HEK293 (cell line): ENCODE results near the gene NPTXR.

Experiments used
- CTCF ChIA-PET: fragments of 350-600 bp; formaldehyde crosslinking; extraction: SDS; loops from one replicate; lab custom pipeline; 2021; ENCODE audit warnings: antibody characterized with exemption; lab: Yijun Ruan, JAX
- POLR2A ChIA-PET: fragments of 300-600 bp; formaldehyde crosslinking; extraction: SDS; loops from one replicate; lab custom pipeline; 2020; ENCODE audit warnings: antibody characterized with exemption, inconsistent platforms; lab: Yijun Ruan, JAX
- H3K27ac ChIP-seq: fragments of 200-500 bp; sonication (Bioruptor generic); 2 replicates; pipeline ENCODE4 v1.5.1; 2014; ENCODE audit warnings: low read depth, low read length, control low read depth, inconsistent platforms; ENCODE audit errors: extremely low read depth
- H3K36me3 ChIP-seq, 2 experiments: fragments of 200-500 bp in 1 of 2; sonication (Bioruptor generic) in 1 of 2; 1 replicate in 1 of 2; 2 replicates in 1 of 2; pipeline ENCODE4 v1.5.1; 2014 to 2017; ENCODE audit warnings: inconsistent platforms in 2 of 2, low read length in 2 of 2; ENCODE audit not compliant: control insufficient read depth in 2 of 2, insufficient read depth in 1 of 2
- H3K4me1 ChIP-seq: fragments of 200-500 bp; sonication (Bioruptor generic); 2 replicates; pipeline ENCODE4 v1.5.1; 2014; ENCODE audit warnings: mild to moderate bottlenecking, low read length, inconsistent platforms; ENCODE audit not compliant: control insufficient read depth, insufficient read depth
- H3K4me3 ChIP-seq: 2 replicates; pipeline ENCODE4 v1.5.1; 2011; ENCODE audit warnings: low read depth, mild to moderate bottlenecking, control low read depth, low read length, moderate library complexity
- H3K9me3 ChIP-seq: fragments of 200-500 bp; sonication (Bioruptor generic); 2 replicates; pipeline ENCODE4 v1.5.1; 2014; ENCODE audit warnings: low read depth, low read length, inconsistent platforms; ENCODE audit not compliant: control insufficient read depth, insufficient read depth
- EGR2 ChIP-seq: fragments of 450-650 bp; formaldehyde crosslinking; IDR thresholded peaks from 2 replicates; pipeline ENCODE4 v1.5.1; 2016; ENCODE audit warnings: low read depth, missing biosample characterization, missing genetic modification characterization
- GFI1B ChIP-seq: fragments of 450-650 bp; formaldehyde crosslinking; IDR thresholded peaks from 2 replicates; pipeline ENCODE4 v1.5.1; 2016; ENCODE audit warnings: missing biosample characterization, missing genetic modification characterization
- GLI2 ChIP-seq: fragments of 450-650 bp; formaldehyde crosslinking; IDR thresholded peaks from 2 replicates; pipeline ENCODE4; 2017; ENCODE audit warnings: missing biosample characterization, missing genetic modification characterization, low read depth, borderline replicate concordance
- GLIS1 ChIP-seq: fragments of 450-650 bp; formaldehyde crosslinking; IDR thresholded peaks from 2 replicates; pipeline ENCODE4 v1.5.1; 2016; ENCODE audit warnings: missing biosample characterization, missing genetic modification characterization
- GLIS2 ChIP-seq: fragments of 450-650 bp; formaldehyde crosslinking; IDR thresholded peaks from 2 replicates; pipeline ENCODE4 v1.5.1; 2016; ENCODE audit warnings: missing biosample characterization, missing genetic modification characterization
- KLF1 ChIP-seq: fragments of 450-650 bp; formaldehyde crosslinking; IDR thresholded peaks from 2 replicates; pipeline ENCODE4 v1.5.1; 2016; ENCODE audit warnings: missing biosample characterization, missing genetic modification characterization
- OVOL3 ChIP-seq: fragments of 450-650 bp; formaldehyde crosslinking; IDR thresholded peaks from 2 replicates; pipeline ENCODE4 v1.5.1; 2016; ENCODE audit warnings: missing biosample characterization, missing genetic modification characterization
- REST ChIP-seq: fragments of 450-650 bp; formaldehyde crosslinking; IDR thresholded peaks from 2 replicates; pipeline ENCODE4 v1.5.1; 2016; ENCODE audit warnings: missing biosample characterization, missing genetic modification characterization
- SCRT1 ChIP-seq: fragments of 450-650 bp; formaldehyde crosslinking; IDR thresholded peaks from 2 replicates; pipeline ENCODE4 v1.5.1; 2016; ENCODE audit warnings: missing biosample characterization, missing genetic modification characterization, borderline replicate concordance
- TRIM28 ChIP-seq: IDR thresholded peaks from 2 replicates; pipeline ENCODE4 v1.6.1; 2011; ENCODE audit warnings: low read length, control low read depth, borderline replicate concordance
- ZBTB8A ChIP-seq: fragments of 450-650 bp; formaldehyde crosslinking; IDR thresholded peaks from 2 replicates; pipeline ENCODE4 v1.5.1; 2016; ENCODE audit warnings: missing biosample characterization, missing genetic modification characterization
- ZIC2 ChIP-seq: fragments of 450-650 bp; formaldehyde crosslinking; IDR thresholded peaks from 2 replicates; pipeline ENCODE4 v1.5.1; 2016; ENCODE audit warnings: missing biosample characterization, missing genetic modification characterization
- ZNF10 ChIP-seq: fragments of 450-650 bp; formaldehyde crosslinking; IDR thresholded peaks from 2 replicates; pipeline ENCODE4 v1.5.1; 2017; ENCODE audit warnings: missing biosample characterization, missing genetic modification characterization
- ZNF121 ChIP-seq: fragments of 450-650 bp; formaldehyde crosslinking; IDR thresholded peaks from 2 replicates; pipeline ENCODE4 v1.5.1; 2016; ENCODE audit warnings: missing biosample characterization, missing genetic modification characterization
- ZNF133 ChIP-seq: fragments of 450-650 bp; formaldehyde crosslinking; IDR thresholded peaks from 2 replicates; pipeline ENCODE4 v1.5.1; 2016; ENCODE audit warnings: missing biosample characterization, missing genetic modification characterization
- ZNF18 ChIP-seq: fragments of 450-650 bp; formaldehyde crosslinking; IDR thresholded peaks from 2 replicates; pipeline ENCODE4 v1.5.1; 2016; ENCODE audit warnings: missing biosample characterization, missing genetic modification characterization
- ZNF426 ChIP-seq: fragments of 450-650 bp; formaldehyde crosslinking; IDR thresholded peaks from 2 replicates; pipeline ENCODE4 v1.5.1; 2017; ENCODE audit warnings: missing biosample characterization, missing genetic modification characterization, mild to moderate bottlenecking, inconsistent platforms, moderate library complexity
- ZNF449 ChIP-seq: fragments of 450-650 bp; formaldehyde crosslinking; IDR thresholded peaks from 2 replicates; pipeline ENCODE4 v1.5.1; 2017; ENCODE audit warnings: missing biosample characterization, mild to moderate bottlenecking, missing genetic modification characterization, moderate library complexity
- ZNF544 ChIP-seq: fragments of 450-650 bp; formaldehyde crosslinking; IDR thresholded peaks from 2 replicates; pipeline ENCODE4 v1.5.0; 2017; ENCODE audit warnings: missing biosample characterization, missing genetic modification characterization
- ZNF600 ChIP-seq: fragments of 450-650 bp; formaldehyde crosslinking; IDR thresholded peaks from 2 replicates; pipeline ENCODE4 v1.5.1; 2016; ENCODE audit warnings: missing biosample characterization, missing genetic modification characterization
- ZNF629 ChIP-seq: fragments of 450-650 bp; formaldehyde crosslinking; IDR thresholded peaks from 2 replicates; pipeline ENCODE4 v1.5.1; 2017; ENCODE audit warnings: missing biosample characterization, missing genetic modification characterization
- ZNF639 ChIP-seq: fragments of 450-650 bp; formaldehyde crosslinking; IDR thresholded peaks from 2 replicates; pipeline ENCODE4 v1.5.1; 2016; ENCODE audit warnings: missing biosample characterization, missing genetic modification characterization
- ZNF76 ChIP-seq: fragments of 450-650 bp; formaldehyde crosslinking; IDR thresholded peaks from 2 replicates; pipeline ENCODE4; 2016; ENCODE audit warnings: low read depth, missing biosample characterization, missing genetic modification characterization, borderline replicate concordance
- ZNF785 ChIP-seq: fragments of 450-650 bp; formaldehyde crosslinking; IDR thresholded peaks from 2 replicates; pipeline ENCODE4 v1.5.1; 2016; ENCODE audit warnings: missing biosample characterization, missing genetic modification characterization
- ZSCAN23 ChIP-seq: fragments of 450-650 bp; formaldehyde crosslinking; IDR thresholded peaks from 2 replicates; pipeline ENCODE4 v1.5.1; 2016; ENCODE audit warnings: missing biosample characterization, missing genetic modification characterization
- ZSCAN30 ChIP-seq: fragments of 450-650 bp; IDR thresholded peaks from 2 replicates; pipeline ENCODE4 v1.5.1; 2018; ENCODE audit warnings: missing biosample characterization, mild to moderate bottlenecking, missing genetic modification characterization, moderate library complexity
- TF ChIP-seq, protein P1 (sequence below): fragments of 450-650 bp; formaldehyde crosslinking; IDR thresholded peaks from 2 replicates; pipeline ENCODE4 v1.5.1; 2017; ENCODE audit warnings: missing biosample characterization, missing genetic modification characterization
- TF ChIP-seq, protein P2 (sequence below): fragments of 450-650 bp; formaldehyde crosslinking; IDR thresholded peaks from 2 replicates; pipeline ENCODE4 v1.5.1; 2016; ENCODE audit warnings: missing biosample characterization, missing genetic modification characterization, low read depth

Gene NPTXR

GRCh38 chr22:38835888-38836301 is 7.9 kb downstream of the NPTXR start:
- Histone ChIP-seq H3K27ac (no peak overlapping the region), H3K36me3 (no peaks in the 10 kb centered on the region), H3K4me1 (0 out of 2 replicates have a peak, but pooled peaks cover 2% of the 10 kb centered on the region), H3K4me3 (no peak overlapping the region), H3K9me3 (no peaks in the 10 kb centered on the region)
- CTCF ChIA-PET, result interaction anchor here (0.6 to 1.6 kb wide), 3 partner anchors 11 to 34 kb away, joined by 3 to 7 read pairs (median 5); no protein-coding TSS in a partner anchor
- POLR2A ChIA-PET, result no interaction called here
- no peak for TF ChIP-seq GFI1B
- no peak for TF ChIP-seq GLIS2 (tag by site-specific recombination)
- TF ChIP-seq ZNF449 (tag by site-specific recombination), result no peak
- no peak for TF ChIP-seq ZNF544 (tag by site-specific recombination)
- TF ChIP-seq KLF1 (tag by site-specific recombination), result no peak
- TF ChIP-seq, protein P1, sequence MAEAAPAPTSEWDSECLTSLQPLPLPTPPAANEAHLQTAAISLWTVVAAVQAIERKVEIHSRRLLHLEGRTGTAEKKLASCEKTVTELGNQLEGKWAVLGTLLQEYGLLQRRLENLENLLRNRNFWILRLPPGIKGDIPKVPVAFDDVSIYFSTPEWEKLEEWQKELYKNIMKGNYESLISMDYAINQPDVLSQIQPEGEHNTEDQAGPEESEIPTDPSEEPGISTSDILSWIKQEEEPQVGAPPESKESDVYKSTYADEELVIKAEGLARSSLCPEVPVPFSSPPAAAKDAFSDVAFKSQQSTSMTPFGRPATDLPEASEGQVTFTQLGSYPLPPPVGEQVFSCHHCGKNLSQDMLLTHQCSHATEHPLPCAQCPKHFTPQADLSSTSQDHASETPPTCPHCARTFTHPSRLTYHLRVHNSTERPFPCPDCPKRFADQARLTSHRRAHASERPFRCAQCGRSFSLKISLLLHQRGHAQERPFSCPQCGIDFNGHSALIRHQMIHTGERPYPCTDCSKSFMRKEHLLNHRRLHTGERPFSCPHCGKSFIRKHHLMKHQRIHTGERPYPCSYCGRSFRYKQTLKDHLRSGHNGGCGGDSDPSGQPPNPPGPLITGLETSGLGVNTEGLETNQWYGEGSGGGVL (tag by site-specific recombination), result no peak
- no peak for TF ChIP-seq ZSCAN30 (tag by site-specific recombination)
- no peak for TF ChIP-seq ZNF785 (tag by site-specific recombination)
- no peak for TF ChIP-seq ZNF600
- peak; percentile 75 for TF ChIP-seq ZIC2 (tag by site-specific recombination)
- TF ChIP-seq GLIS1 (tag by site-specific recombination), result peak; percentile 31; the same call in 1 of the 2 replicates
- no peak for TF ChIP-seq OVOL3 (tag by site-specific recombination)
- no peak for TF ChIP-seq GLI2 (tag by site-specific recombination)
- TF ChIP-seq ZSCAN23, result no peak
- TF ChIP-seq, protein P2, sequence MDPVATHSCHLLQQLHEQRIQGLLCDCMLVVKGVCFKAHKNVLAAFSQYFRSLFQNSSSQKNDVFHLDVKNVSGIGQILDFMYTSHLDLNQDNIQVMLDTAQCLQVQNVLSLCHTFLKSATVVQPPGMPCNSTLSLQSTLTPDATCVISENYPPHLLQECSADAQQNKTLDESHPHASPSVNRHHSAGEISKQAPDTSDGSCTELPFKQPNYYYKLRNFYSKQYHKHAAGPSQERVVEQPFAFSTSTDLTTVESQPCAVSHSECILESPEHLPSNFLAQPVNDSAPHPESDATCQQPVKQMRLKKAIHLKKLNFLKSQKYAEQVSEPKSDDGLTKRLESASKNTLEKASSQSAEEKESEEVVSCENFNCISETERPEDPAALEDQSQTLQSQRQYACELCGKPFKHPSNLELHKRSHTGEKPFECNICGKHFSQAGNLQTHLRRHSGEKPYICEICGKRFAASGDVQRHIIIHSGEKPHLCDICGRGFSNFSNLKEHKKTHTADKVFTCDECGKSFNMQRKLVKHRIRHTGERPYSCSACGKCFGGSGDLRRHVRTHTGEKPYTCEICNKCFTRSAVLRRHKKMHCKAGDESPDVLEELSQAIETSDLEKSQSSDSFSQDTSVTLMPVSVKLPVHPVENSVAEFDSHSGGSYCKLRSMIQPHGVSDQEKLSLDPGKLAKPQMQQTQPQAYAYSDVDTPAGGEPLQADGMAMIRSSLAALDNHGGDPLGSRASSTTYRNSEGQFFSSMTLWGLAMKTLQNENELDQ (tag by site-specific recombination), result no peak
- no peak for TF ChIP-seq ZNF426 (tag by site-specific recombination)
- TF ChIP-seq ZBTB8A (tag by site-specific recombination), result no peak
- TF ChIP-seq ZNF639, result no peak
- TF ChIP-seq ZNF18 (tag by site-specific recombination), result no peak
- TF ChIP-seq ZNF121 (tag by site-specific recombination), result no peak
- peak; percentile 96 for TF ChIP-seq EGR2
- TF ChIP-seq ZNF133 (tag by site-specific recombination), result no peak
- no peak for TF ChIP-seq TRIM28
- TF ChIP-seq ZNF10 (tag by site-specific recombination), result no peak
- TF ChIP-seq SCRT1, result no peak
- peak; percentile 28; the same call in 1 of the 2 replicates for TF ChIP-seq ZNF629 (tag by site-specific recombination)
- no peak for TF ChIP-seq ZNF76
- no peak for TF ChIP-seq REST (tag by site-specific recombination)
